Gastrocnemius medialis (tissue), 4 donors: Measurements from ENCODE around the gene WNT7B. TPM values are rescaled to one million over a fixed set of nuclear protein-coding genes. Genes with fewer than 3 reads are reported as not detected.

Experiments used
- ATAC-seq, 2 donors: fragments of 150-250 bp; one replicate each; pipeline ENCODE4 v1.9.1; 2016
- DNase-seq, 2 donors: peaks; one replicate each; pipeline ENCODE4 v3.0.0-alpha.2; 2019
- H3K27ac ChIP-seq, 4 donors: fragments of 200-600 bp; sonication (generic); 1 replicate in 1 of 4; 2 replicates in 3 of 4; pipeline ENCODE4 v1.5.1; 2016 to 2018; ENCODE audit warnings: mild to moderate bottlenecking in 2 of 4, moderate library complexity in 1 of 4
- H3K27me3 ChIP-seq, 3 donors: fragments of 200-600 bp; sonication (generic) in 2 of 3; 1 replicate in 1 of 3; 2 replicates in 2 of 3; pipeline versions ENCODE4 v1.5.1 to v1.6.0; 2016 to 2019; ENCODE audit warnings: mild to moderate bottlenecking in 1 of 3, moderate library complexity in 1 of 3
- H3K36me3 ChIP-seq, 2 donors: fragments of 200-600 bp; sonication (generic) in 1 of 2; one replicate each; pipeline ENCODE4 v1.5.1; 2017 to 2018
- H3K4me1 ChIP-seq, 2 donors: fragments of 200-600 bp; sonication (generic) in 1 of 2; one replicate each; pipeline ENCODE4 v1.5.1; 2016 to 2017; ENCODE audit warnings: mild to moderate bottlenecking in 2 of 2
- H3K4me3 ChIP-seq, 4 donors: fragments of 200-600 bp; sonication (generic) in 3 of 4; 1 replicate in 1 of 4; 2 replicates in 3 of 4; pipeline ENCODE4 v1.5.1; 2016 to 2019; ENCODE audit warnings: mild to moderate bottlenecking in 2 of 4
- H3K9me3 ChIP-seq, 3 donors: fragments of 200-600 bp; sonication (generic) in 2 of 3; 1 replicate in 1 of 3; 2 replicates in 2 of 3; pipeline ENCODE4 v1.5.1; 2016 to 2019
- POLR2A ChIP-seq, 2 donors: fragments of 450-650 bp; IDR thresholded peaks; one replicate each; pipeline ENCODE4 v1.6.1; 2017; ENCODE audit warnings: antibody characterized with exemption in 2 of 2, mild to moderate bottlenecking in 2 of 2, moderate library complexity in 2 of 2
- in situ Hi-C, 4 donors: fragments of 200-750 bp; cut with MboI; loops; one replicate each; pipeline versions ENCODE4 v1.15.0 to v1.8.0; 2017; ENCODE audit warnings: low sequenced_read_pairs in 4 of 4
- intact Hi-C: fragments of 100-400 bp; cut with DNase I; formaldehyde crosslinking; loops from one replicate; pipeline ENCODE4 v1.15.1; 2023; ENCODE audit warnings: low total_unique reads
- total RNA-seq, 4 donors: library from RNA; depleted of rRNA; stranded (reverse); fragments of >200 nt; gene quantifications; one replicate each; pipeline versions ENCODE4 v1.1.0 to v1.2.3, GENCODE V29; 2016
- TF ChIP-seq, protein P1 (sequence below), 5 experiments: fragments of 450-650 bp in 3 of 5; fragments of 200-600 bp in 2 of 5; sonication (generic) in 2 of 5; IDR thresholded peaks in 4 of 5; conservative IDR thresholded peaks in 1 of 5; 1 replicate in 4 of 5; 2 replicates in 1 of 5; pipeline ENCODE4 v1.5.1; 2016 to 2019; ENCODE audit warnings: antibody characterized with exemption in 5 of 5, mild to moderate bottlenecking in 3 of 5, moderate library complexity in 3 of 5

The WNT7B gene
- total RNA-seq, 4 donors from 2014 or later = not detected

DNA sequence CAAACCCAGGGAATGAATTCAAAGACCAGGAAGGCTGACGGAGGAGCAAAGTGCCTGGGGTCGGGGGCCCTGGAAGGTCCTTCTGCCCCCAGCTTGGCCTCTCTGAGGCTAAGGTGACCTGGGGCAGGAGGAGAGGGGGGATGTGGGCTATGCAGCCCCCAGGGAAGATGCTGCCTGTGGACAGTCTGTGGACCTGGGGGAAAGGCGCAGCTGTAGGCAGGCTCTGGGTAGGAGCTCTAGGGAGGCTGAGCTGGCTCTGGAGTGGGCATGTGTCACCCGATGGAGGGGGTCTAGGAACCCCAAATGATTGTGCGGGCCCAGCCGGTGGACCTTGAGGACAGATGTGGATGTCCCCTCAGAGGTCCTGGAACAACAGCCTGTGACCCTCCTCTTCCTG, 42.8 kb downstream of the WNT7B start:
- H3K4me3 ChIP-seq = no peak overlapping the region
- in situ Hi-C loops (no loop called here), intact Hi-C loops (no loop called here)
- no peaks in the 10 kb centered on the region for H3K4me1 ChIP-seq
- no peaks in the 10 kb centered on the region for H3K36me3 ChIP-seq
- H3K27me3 ChIP-seq = peaks cover 23 to 54% (median 32%) of the 10 kb centered on the region in 3 donors
- TF ChIP-seq, protein P1, sequence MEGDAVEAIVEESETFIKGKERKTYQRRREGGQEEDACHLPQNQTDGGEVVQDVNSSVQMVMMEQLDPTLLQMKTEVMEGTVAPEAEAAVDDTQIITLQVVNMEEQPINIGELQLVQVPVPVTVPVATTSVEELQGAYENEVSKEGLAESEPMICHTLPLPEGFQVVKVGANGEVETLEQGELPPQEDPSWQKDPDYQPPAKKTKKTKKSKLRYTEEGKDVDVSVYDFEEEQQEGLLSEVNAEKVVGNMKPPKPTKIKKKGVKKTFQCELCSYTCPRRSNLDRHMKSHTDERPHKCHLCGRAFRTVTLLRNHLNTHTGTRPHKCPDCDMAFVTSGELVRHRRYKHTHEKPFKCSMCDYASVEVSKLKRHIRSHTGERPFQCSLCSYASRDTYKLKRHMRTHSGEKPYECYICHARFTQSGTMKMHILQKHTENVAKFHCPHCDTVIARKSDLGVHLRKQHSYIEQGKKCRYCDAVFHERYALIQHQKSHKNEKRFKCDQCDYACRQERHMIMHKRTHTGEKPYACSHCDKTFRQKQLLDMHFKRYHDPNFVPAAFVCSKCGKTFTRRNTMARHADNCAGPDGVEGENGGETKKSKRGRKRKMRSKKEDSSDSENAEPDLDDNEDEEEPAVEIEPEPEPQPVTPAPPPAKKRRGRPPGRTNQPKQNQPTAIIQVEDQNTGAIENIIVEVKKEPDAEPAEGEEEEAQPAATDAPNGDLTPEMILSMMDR (IDR thresholded peaks at IDR 0.05 in 4 of 5, conservative IDR thresholded peaks at IDR 0.05 in 1 of 5) = no peak
- no peak for TF ChIP-seq POLR2A (IDR thresholded peaks at IDR 0.05)
- DNase-seq (no peak), ATAC-seq (no peak)
- no peak overlapping the region for H3K27ac ChIP-seq
- H3K9me3 ChIP-seq = no peaks in the 10 kb centered on the region

DNA sequence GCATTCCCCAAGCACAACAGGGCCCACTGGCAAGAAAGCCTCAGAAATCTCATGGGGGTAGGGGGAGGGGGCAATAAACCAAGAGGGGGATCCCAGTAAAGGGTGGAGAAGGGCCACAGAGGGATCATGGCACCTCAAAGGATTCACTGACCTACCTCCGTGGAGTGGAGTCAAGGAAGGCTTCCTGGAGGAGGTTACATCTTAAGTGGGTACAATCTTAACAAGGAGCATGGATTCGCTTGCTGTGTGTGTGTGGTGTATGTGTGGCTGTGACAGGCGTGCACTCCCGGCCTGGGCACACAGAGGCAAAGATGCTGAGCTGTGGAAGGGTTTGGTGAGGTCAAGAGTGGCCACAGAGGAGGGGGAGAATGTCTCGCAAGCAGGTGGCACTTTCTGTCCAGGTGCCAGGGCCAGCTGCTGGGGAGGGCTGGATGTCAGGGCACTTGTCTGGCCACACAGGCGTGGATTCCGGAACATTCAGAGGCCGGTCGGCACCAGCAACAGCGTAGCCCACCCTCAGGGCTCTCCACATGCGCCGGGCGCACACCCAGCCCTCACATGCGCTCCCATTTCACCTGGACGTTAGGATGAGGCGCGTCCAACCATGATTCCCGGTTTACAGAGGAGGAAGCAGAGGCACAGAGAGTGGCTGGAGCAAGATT, 43.3 kb downstream of the WNT7B start:
- no peaks in the 10 kb centered on the region for H3K4me1 ChIP-seq
- DNase-seq (no peak), ATAC-seq (no peak)
- no peaks in the 10 kb centered on the region for H3K9me3 ChIP-seq
- intact Hi-C loops (no loop called here), in situ Hi-C loops (no loop called here)
- H3K27me3 ChIP-seq = peaks cover 23 to 54% (median 32%) of the 10 kb centered on the region in 3 donors
- TF ChIP-seq, protein P1 (IDR thresholded peaks at IDR 0.05 in 4 of 5, conservative IDR thresholded peaks at IDR 0.05 in 1 of 5) = no peak
- TF ChIP-seq POLR2A (IDR thresholded peaks at IDR 0.05) = no peak
- no peak overlapping the region for H3K27ac ChIP-seq
- H3K36me3 ChIP-seq = no peaks in the 10 kb centered on the region
- no peak overlapping the region for H3K4me3 ChIP-seq

DNA sequence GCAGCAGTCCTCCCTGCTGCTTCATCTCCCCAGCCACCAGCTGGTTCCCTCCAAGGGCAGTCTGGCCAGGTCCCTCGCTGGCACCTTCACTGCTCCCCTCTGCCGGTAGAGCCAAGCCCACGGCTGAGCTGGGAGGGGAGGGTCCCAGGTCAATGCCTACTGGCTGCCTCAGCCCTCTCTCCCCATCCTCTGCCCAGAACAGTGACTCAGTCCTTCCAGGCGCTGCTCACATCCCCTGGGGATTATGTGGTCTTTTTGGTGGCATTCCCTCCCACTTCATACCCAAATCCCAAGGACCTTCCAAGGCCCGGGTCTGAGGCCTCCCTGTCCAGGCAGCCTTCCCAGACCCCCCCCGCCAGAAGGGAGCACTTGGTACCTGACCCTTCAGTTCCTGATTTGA, 44.9 kb downstream of the WNT7B start:
- intact Hi-C loops = no loop called here
- Histone ChIP-seq H3K4me3 (no peak overlapping the region), H3K36me3 (no peaks in the 10 kb centered on the region), H3K4me1 (no peaks in the 10 kb centered on the region), H3K9me3 (no peaks in the 10 kb centered on the region), H3K27me3 (peaks cover 23 to 54% (median 32%) of the 10 kb centered on the region in 3 donors), H3K27ac (no peak overlapping the region)
- ATAC-seq (no peak), DNase-seq (no peak)
- in situ Hi-C loops = no loop called here
- TF ChIP-seq, protein P1 (IDR thresholded peaks at IDR 0.05 in 4 of 5, conservative IDR thresholded peaks at IDR 0.05 in 1 of 5) = no peak
- no peak for TF ChIP-seq POLR2A (IDR thresholded peaks at IDR 0.05)

DNA sequence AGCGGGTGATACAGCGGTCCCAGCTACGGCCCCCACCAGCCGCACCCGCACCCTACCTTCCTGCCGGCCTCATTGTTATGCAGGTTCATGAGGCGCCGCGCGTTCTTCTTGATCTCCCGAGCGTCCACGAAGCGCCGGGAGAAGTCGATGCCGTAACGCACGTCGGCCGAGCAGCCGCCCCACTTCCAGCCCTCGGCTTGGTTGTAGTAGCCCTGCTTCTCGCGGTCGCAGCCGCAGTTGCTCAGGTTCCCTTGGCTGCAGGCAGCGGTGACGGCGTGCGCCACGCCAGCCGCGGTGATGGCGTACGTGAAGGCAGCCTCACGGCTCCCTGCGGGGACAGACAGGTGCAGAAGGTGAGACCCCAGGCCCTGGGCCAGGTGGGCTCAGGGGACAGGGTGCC, 45.9 kb downstream of the WNT7B start:
- TF ChIP-seq, protein P1 (IDR thresholded peaks at IDR 0.05 in 4 of 5, conservative IDR thresholded peaks at IDR 0.05 in 1 of 5) = no peak
- no peak for TF ChIP-seq POLR2A (IDR thresholded peaks at IDR 0.05)
- Histone ChIP-seq H3K27ac (no peak overlapping the region), H3K4me3 (no peak overlapping the region), H3K27me3 (peaks cover 23 to 54% (median 32%) of the 10 kb centered on the region in 3 donors), H3K36me3 (no peaks in the 10 kb centered on the region), H3K4me1 (no peaks in the 10 kb centered on the region), H3K9me3 (no peaks in the 10 kb centered on the region)
- intact Hi-C loops = no loop called here
- in situ Hi-C loops = no loop called here
- ATAC-seq = no peak
- DNase-seq = no peak

DNA sequence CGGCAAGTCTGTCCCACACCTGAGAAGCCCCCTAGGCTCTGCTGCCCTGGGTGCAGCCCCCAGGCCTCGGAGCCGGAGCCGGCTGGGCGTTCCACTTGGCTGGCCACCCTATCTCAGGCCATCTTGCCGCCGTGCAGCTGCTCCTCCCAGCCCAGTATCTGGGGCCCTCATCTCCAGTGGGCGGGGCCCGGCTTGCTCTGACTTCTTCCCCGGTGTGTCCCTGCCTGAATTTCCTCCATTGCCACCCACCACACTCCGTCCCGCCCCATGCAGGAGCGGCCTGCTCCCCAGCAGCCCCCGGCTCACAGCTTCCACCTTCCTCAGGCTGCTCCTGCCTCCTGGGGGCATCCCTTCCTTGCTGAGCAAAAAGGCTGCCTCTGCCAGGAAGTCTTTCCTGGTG, 46.6 kb downstream of the WNT7B start:
- intact Hi-C loops = no loop called here
- no peak overlapping the region for H3K4me3 ChIP-seq
- no peaks in the 10 kb centered on the region for H3K4me1 ChIP-seq
- H3K27ac ChIP-seq = no peak overlapping the region
- peaks cover 23 to 50% (median 32%) of the 10 kb centered on the region in 3 donors for H3K27me3 ChIP-seq
- DNase-seq (no peak), ATAC-seq (no peak)
- no peaks in the 10 kb centered on the region for H3K9me3 ChIP-seq
- H3K36me3 ChIP-seq = no peaks in the 10 kb centered on the region
- in situ Hi-C loops = no loop called here
- TF ChIP-seq, protein P1 (IDR thresholded peaks at IDR 0.05 in 4 of 5, conservative IDR thresholded peaks at IDR 0.05 in 1 of 5) = no peak
- TF ChIP-seq POLR2A (IDR thresholded peaks at IDR 0.05) = no peak
